ENCODE data around the gene MATCAP1. TPM values are rescaled to one million over a fixed set of nuclear protein-coding genes. Genes with fewer than 3 reads are reported as not detected.

MATCAP1 gene
- total RNA-seq, 4 donors from 2014 or later = 10.1 to 36.9 (median 12.5) TPM

DNA sequence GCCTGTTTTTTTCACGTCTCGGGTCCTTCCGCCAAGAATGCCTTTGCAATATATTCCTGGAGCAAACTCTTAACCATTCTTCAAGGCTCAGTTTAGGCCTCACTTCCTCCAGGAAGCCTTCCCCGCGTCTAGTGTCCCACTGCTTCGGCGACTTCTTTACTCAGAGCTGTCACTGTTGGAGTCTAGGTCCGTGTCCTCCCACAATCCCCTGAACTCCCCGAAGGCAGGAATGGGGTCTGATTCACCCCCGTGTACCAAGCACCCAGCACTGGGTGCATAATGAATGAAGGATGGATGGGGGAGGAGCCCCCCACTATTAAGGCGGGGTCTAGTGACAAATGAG, 508 bp downstream of the MATCAP1 start:
- TF ChIP-seq, protein P1, sequence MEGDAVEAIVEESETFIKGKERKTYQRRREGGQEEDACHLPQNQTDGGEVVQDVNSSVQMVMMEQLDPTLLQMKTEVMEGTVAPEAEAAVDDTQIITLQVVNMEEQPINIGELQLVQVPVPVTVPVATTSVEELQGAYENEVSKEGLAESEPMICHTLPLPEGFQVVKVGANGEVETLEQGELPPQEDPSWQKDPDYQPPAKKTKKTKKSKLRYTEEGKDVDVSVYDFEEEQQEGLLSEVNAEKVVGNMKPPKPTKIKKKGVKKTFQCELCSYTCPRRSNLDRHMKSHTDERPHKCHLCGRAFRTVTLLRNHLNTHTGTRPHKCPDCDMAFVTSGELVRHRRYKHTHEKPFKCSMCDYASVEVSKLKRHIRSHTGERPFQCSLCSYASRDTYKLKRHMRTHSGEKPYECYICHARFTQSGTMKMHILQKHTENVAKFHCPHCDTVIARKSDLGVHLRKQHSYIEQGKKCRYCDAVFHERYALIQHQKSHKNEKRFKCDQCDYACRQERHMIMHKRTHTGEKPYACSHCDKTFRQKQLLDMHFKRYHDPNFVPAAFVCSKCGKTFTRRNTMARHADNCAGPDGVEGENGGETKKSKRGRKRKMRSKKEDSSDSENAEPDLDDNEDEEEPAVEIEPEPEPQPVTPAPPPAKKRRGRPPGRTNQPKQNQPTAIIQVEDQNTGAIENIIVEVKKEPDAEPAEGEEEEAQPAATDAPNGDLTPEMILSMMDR (IDR thresholded peaks at IDR 0.05; ENCODE audit: low read depth) = no peak

- TF ChIP-seq, protein P1 (IDR thresholded peaks at IDR 0.05; ENCODE audit: low read depth) = no peak
Measured at GRCh38 chr16:67182288-67182687, 1.5 kb downstream of the MATCAP1 start.

GRCh38 chr16:67181346-67181745, 2.4 kb downstream of the MATCAP1 start:
- TF ChIP-seq, protein P1 (IDR thresholded peaks at IDR 0.05; ENCODE audit: low read depth) = no peak

- TF ChIP-seq, protein P1 (IDR thresholded peaks at IDR 0.05; ENCODE audit: low read depth) = no peak
Measured at GRCh38 chr16:67180166-67180565, 3.6 kb downstream of the MATCAP1 start.

GRCh38 chr16:67179421-67180080, 4.2 kb downstream of the MATCAP1 start:
- TF ChIP-seq, protein P1 (IDR thresholded peaks at IDR 0.05; ENCODE audit: low read depth) = no peak

- TF ChIP-seq, protein P1 (IDR thresholded peaks at IDR 0.05; ENCODE audit: low read depth) = no peak
Measured at GRCh38 chr16:67177743-67178699, 5.7 kb downstream of the MATCAP1 start.

GRCh38 chr16:67176662-67177061, 7.1 kb downstream of the MATCAP1 start:
- TF ChIP-seq, protein P1 (IDR thresholded peaks at IDR 0.05; ENCODE audit: low read depth) = no peak

Data from subcutaneous adipose tissue (tissue), 4 donors.